Activated naive CD8-positive, alpha-beta T cell treated with anti-CD3 and anti-CD28 coated beads, Interleukin-2, amount 10 ng/mL, durations not matched to agents 7 days and 5 days (primary cell): ENCODE data around the gene LAMC1. TPM values are rescaled to one million over a fixed set of nuclear protein-coding genes. Genes with fewer than 3 reads are reported as not detected.

Experiments
- ATAC-seq: fragments of 150-1000 bp; cut with Tn5 transposase; one replicate; pipeline ENCODE4 v1.10.0; 2021; ENCODE audit warnings: low read depth, moderate library complexity
- POLR2A ChIA-PET: fragments of 350-600 bp; sonication (Branson Sonifier 250); formaldehyde crosslinking; loops from one replicate; lab custom pipeline; 2021; ENCODE audit warnings: antibody characterized with exemption; lab: Charles Lee
- DNase-seq: peaks from one replicate; pipeline ENCODE4 v3.0.0; 2021
- H3K27ac Mint-ChIP-seq: one replicate; pipeline ENCODE4 v1.8.0; 2022; ENCODE audit warnings: mild to moderate bottlenecking, mixed read lengths
- H3K27me3 Mint-ChIP-seq: one replicate; pipeline ENCODE4 v1.8.0; 2022; ENCODE audit warnings: mild to moderate bottlenecking, moderate library complexity, mixed read lengths
- H3K36me3 Mint-ChIP-seq: one replicate; pipeline ENCODE4 v1.8.0; 2021; ENCODE audit warnings: mild to moderate bottlenecking, mixed read lengths
- H3K4me1 Mint-ChIP-seq: one replicate; pipeline ENCODE4 v1.8.0; 2021; ENCODE audit warnings: mixed read lengths
- H3K4me3 Mint-ChIP-seq: one replicate; pipeline ENCODE4 v1.8.0; 2022; ENCODE audit warnings: mild to moderate bottlenecking, moderate library complexity, mixed read lengths
- H3K9me3 Mint-ChIP-seq: one replicate; pipeline ENCODE4 v1.8.0; 2021; ENCODE audit warnings: mixed read lengths
- total RNA-seq, 2 experiments: library from RNA; stranded (reverse); gene quantifications; one replicate each; pipeline ENCODE4 v1.2.3, GENCODE V29; 2021

Gene LAMC1
- total RNA-seq, 2 experiments from 2014 or later, result 0.17 to 0.97 TPM

DNA sequence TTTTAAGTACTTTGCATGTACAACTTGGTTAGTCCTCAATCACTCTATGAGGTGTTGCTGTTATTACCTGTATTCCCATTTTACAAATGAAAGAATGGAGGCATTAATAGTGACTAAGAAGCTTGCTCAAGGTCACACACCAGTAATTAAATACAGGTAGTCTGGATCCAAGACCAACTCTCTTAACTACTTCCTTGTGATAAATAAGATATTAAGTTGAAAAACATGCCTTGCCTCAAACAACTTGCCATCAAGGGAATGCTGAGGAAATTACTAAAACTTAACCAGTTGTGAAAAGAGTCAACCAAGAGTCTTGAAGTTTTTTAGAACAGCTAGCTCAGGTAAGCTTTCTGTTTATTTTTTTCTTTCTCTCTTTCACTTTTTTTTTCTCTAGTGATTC lies 21.0 kb upstream of the LAMC1 start:
- POLR2A ChIA-PET, result no interaction called here
- H3K4me3 Mint-ChIP-seq, result no peak overlapping the region

DNA sequence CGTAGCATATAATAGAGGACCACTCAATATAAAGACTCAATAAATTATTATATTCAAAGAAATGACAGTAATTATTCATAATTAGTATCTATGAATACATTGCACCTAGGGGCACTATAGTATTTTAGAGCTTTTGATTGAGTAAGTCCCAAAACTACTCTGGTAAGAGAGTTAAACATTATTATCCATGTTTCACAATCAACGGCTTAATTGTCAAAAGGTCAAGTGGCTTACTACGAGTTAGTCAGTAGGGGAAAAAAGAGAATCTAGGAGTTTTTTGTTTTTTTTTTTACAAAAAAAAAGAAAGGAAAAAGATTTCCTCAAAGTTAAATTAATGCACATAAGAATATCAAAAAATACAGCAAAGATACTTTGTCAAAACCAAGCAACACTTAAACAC lies 20.4 kb upstream of the LAMC1 start:
- Mint-ChIP-seq H3K27ac (no peak overlapping the region), H3K4me3 (no peak overlapping the region), H3K4me1 (no peaks in the 10 kb centered on the region), H3K36me3 (no peaks in the 10 kb centered on the region), H3K27me3 (peaks cover 42% of the 10 kb centered on the region), H3K9me3 (no peaks in the 10 kb centered on the region)
- DNase-seq (no peak), ATAC-seq (no peak)
- POLR2A ChIA-PET, result no interaction called here

More for the DNA sequence above, 21.0 kb upstream of the LAMC1 start:
- Mint-ChIP-seq H3K36me3 (no peaks in the 10 kb centered on the region), H3K27me3 (peaks cover 44% of the 10 kb centered on the region), H3K4me1 (no peaks in the 10 kb centered on the region), H3K9me3 (no peaks in the 10 kb centered on the region), H3K27ac (no peak overlapping the region)
- DNase-seq (no peak), ATAC-seq (no peak)

DNA sequence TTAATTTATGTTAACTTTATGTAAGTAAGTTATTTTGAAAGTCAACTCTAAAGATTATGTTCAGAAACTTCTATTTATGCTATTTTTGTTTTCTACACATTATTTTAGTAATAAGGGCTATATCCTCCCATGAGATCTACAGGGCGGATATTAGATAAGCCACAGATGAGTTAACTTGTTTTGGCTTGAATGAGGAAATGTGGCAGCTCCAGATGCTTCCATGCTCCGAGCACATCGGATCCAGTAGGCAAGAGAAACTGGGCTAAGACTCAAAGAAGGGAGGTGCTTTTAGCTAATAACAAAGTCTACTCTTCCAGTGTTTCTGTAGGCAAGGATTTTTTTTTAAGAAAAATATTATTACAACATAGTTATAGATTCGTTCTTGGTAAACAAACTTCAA lies 20.0 kb upstream of the LAMC1 start:
- POLR2A ChIA-PET, result no interaction called here
- no peak overlapping the region for H3K4me3 Mint-ChIP-seq
- no peaks in the 10 kb centered on the region for H3K36me3 Mint-ChIP-seq
- H3K4me1 Mint-ChIP-seq, result no peaks in the 10 kb centered on the region
- H3K27ac Mint-ChIP-seq, result no peak overlapping the region
- peaks cover 41% of the 10 kb centered on the region for H3K27me3 Mint-ChIP-seq
- H3K9me3 Mint-ChIP-seq, result no peaks in the 10 kb centered on the region
- ATAC-seq (no peak), DNase-seq (no peak)

DNA sequence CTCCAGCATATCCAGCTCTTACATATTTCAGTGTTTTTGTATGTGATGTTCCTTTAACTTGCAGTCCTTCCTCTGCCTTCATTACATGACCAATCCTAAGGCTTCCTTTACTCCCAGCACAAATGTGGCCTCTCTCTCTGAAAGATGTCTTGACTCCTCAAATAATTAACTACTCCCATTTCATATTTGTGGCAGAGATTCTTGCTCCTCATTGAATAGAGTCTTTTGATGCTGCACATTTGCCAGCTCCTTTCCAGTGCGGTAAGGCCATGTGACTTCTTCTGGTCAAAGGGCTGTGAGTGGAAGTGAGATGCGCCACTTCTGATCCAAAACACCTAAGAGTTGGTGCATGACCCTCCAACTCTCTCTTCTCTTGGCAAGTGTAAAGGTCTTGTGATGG lies 19.1 kb upstream of the LAMC1 start:
- DNase-seq (no peak), ATAC-seq (no peak)
- POLR2A ChIA-PET, result no interaction called here
- Mint-ChIP-seq H3K27ac (no peak overlapping the region), H3K9me3 (no peaks in the 10 kb centered on the region), H3K27me3 (peaks cover 40% of the 10 kb centered on the region), H3K36me3 (no peaks in the 10 kb centered on the region), H3K4me1 (no peaks in the 10 kb centered on the region), H3K4me3 (no peak overlapping the region)

GRCh38 chr1:183011859-183012258 lies 11.4 kb upstream of the LAMC1 start:
- Mint-ChIP-seq H3K36me3 (no peaks in the 10 kb centered on the region), H3K4me1 (no peaks in the 10 kb centered on the region), H3K27me3 (peaks cover 27% of the 10 kb centered on the region), H3K4me3 (no peak overlapping the region), H3K27ac (no peak overlapping the region), H3K9me3 (peaks cover 5% of the 10 kb centered on the region)
- ATAC-seq (no peak), DNase-seq (no peak)
- POLR2A ChIA-PET, result no interaction called here

GRCh38 chr1:183012301-183012994 lies 10.8 kb upstream of the LAMC1 start:
- Mint-ChIP-seq H3K27ac (no peak overlapping the region), H3K4me3 (no peak overlapping the region), H3K9me3 (peaks cover 5% of the 10 kb centered on the region), H3K4me1 (no peaks in the 10 kb centered on the region), H3K27me3 (peaks cover 23% of the 10 kb centered on the region), H3K36me3 (no peaks in the 10 kb centered on the region)
- POLR2A ChIA-PET, result no interaction called here
- ATAC-seq, result no peak
- DNase-seq, result no peak

GRCh38 chr1:183019139-183019740 lies 4.0 kb upstream of the LAMC1 start:
- POLR2A ChIA-PET, result no interaction called here
- H3K27ac Mint-ChIP-seq, result no peak overlapping the region
- H3K4me1 Mint-ChIP-seq, result peaks cover 9% of the 10 kb centered on the region
- no peaks in the 10 kb centered on the region for H3K9me3 Mint-ChIP-seq
- ATAC-seq (no peak), DNase-seq (no peak)
- H3K36me3 Mint-ChIP-seq, result peaks cover under 1% of the 10 kb centered on the region
- no peak overlapping the region for H3K4me3 Mint-ChIP-seq
- peaks cover 60% of the 10 kb centered on the region for H3K27me3 Mint-ChIP-seq

- Mint-ChIP-seq H3K4me3 (no peak overlapping the region), H3K4me1 (peaks cover 15% of the 10 kb centered on the region), H3K36me3 (peaks cover 2% of the 10 kb centered on the region), H3K27ac (no peak overlapping the region), H3K27me3 (peaks cover 64% of the 10 kb centered on the region), H3K9me3 (no peaks in the 10 kb centered on the region)
- POLR2A ChIA-PET, result no interaction called here
- ATAC-seq (no peak), DNase-seq (no peak)
Observed at GRCh38 chr1:183019860-183020259, 3.4 kb upstream of the LAMC1 start.

- DNase-seq, result no peak
- Mint-ChIP-seq H3K9me3 (no peaks in the 10 kb centered on the region), H3K4me1 (peaks cover 15% of the 10 kb centered on the region), H3K27ac (no peak overlapping the region), H3K36me3 (peaks cover 2% of the 10 kb centered on the region), H3K4me3 (no peak overlapping the region), H3K27me3 (peaks cover 71% of the 10 kb centered on the region)
- POLR2A ChIA-PET, result no interaction called here
- ATAC-seq, result no peak
Observed at GRCh38 chr1:183021405-183022201, 1.6 kb upstream of the LAMC1 start.

DNA sequence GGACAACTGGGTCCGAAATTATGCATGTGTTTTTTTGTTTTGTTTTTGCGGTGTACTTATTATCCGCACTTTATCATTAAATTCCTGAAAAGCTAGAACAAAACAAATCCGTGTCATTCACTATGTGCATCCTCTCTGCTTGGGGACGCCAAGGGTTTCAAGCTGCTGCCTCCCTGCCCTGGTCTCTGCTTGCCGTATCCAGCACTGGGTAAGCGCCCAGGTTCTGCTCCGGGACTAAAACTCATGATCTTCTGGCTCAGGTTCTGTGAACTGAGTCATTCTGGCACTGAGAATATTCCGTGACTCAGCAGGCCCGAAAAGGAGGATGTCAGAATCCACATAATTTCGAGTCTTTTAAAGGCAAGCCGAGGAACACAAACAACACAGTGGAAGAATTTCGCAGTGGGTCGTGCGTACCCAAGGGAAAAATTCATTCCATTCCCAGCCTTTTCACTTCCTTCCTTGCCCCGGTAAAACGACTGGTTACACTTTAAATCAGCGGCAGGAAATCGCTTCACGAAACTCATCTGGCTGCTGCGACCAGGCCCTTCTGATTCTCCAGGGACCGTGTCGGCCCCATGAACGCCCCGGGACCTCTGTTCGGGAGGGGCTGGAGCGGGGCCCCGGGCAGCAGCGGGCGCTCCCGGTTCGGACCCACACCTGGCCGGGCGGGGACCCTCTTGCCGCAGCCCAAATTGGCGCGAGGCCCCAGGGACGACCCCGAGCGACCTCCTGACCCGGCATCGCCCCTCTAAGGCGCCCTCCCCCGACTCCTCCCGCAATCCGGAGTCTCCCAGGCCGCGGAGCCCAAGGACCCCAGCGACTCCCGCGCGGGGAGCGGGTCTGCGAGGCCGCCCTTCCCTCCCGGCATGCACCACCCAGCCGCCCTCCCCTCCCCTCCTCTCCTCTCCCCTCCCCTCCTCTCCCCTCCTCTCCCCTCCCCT lies 746 bp upstream of the LAMC1 start:
- POLR2A ChIA-PET, result no interaction called here
- Mint-ChIP-seq H3K4me1 (peaks cover 15% of the 10 kb centered on the region), H3K27ac (no peak overlapping the region), H3K27me3 (peaks cover 76% of the 10 kb centered on the region), H3K4me3 (peak overlapping the region; percentile 29), H3K36me3 (peaks cover 2% of the 10 kb centered on the region), H3K9me3 (no peaks in the 10 kb centered on the region)
- peak; percentile 34 for DNase-seq
- peak; percentile 17 for ATAC-seq

DNA sequence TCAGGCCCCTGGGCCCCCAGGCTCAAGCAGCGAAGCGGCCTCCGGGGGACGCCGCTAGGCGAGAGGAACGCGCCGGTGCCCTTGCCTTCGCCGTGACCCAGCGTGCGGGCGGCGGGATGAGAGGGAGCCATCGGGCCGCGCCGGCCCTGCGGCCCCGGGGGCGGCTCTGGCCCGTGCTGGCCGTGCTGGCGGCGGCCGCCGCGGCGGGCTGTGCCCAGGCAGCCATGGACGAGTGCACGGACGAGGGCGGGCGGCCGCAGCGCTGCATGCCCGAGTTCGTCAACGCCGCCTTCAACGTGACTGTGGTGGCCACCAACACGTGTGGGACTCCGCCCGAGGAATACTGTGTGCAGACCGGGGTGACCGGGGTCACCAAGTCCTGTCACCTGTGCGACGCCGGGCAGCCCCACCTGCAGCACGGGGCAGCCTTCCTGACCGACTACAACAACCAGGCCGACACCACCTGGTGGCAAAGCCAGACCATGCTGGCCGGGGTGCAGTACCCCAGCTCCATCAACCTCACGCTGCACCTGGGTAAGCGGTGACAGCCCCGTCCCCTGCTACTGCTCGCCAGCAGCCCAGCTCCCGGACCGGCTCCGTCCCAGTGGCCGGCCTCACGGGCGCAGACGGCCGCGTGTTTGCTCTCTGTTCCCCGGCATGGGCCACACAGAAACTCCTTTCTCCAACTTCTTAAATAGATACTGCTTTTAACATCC lies 539 bp downstream of the LAMC1 start:
- POLR2A ChIA-PET, result no interaction called here
- Mint-ChIP-seq H3K27ac (no peak overlapping the region), H3K9me3 (no peaks in the 10 kb centered on the region), H3K4me3 (peak overlapping the region; percentile 67), H3K36me3 (peaks cover 2% of the 10 kb centered on the region), H3K27me3 (peaks cover 81% of the 10 kb centered on the region), H3K4me1 (peaks cover 15% of the 10 kb centered on the region)
- DNase-seq (peak; percentile 58), ATAC-seq (peak; percentile 63)

GRCh38 chr1:183024317-183025009 lies 1.2 kb downstream of the LAMC1 start:
- DNase-seq (no peak), ATAC-seq (no peak)
- POLR2A ChIA-PET, result no interaction called here

More at GRCh38 chr1:183024317-183025009, 1.2 kb downstream of the LAMC1 start:
- no peaks in the 10 kb centered on the region for H3K9me3 Mint-ChIP-seq
- H3K4me3 Mint-ChIP-seq, result peak overlapping the region; percentile 67
- no peak overlapping the region for H3K27ac Mint-ChIP-seq
- H3K36me3 Mint-ChIP-seq, result peaks cover 2% of the 10 kb centered on the region
- peaks cover 15% of the 10 kb centered on the region for H3K4me1 Mint-ChIP-seq
- H3K27me3 Mint-ChIP-seq, result peaks cover 84% of the 10 kb centered on the region
